ENCODE results near the gene TWSG1.
A peak's percentile ranks its signal among the peaks of the same experiment; 100 is the strongest.

TWSG1 gene

DNA sequence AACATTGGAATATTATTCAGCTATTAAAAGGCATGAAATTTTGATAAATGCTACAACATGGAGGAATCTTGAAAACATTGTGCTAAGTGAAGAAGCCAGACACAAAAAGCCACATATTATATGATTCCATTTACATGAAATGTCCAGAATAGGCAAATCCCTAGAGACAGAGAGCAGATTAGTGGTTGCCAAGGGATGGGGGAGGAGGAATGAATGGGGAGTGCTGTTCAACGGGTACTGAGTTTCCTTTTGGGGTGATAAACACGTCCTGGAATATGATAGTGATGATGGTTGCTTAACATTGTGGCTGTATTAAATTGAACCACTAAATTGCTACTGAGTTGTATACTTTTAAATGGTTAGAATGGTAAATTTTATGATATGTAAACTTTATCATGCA lies 8.9 kb upstream of the TWSG1 start:
- Histone ChIP-seq H3K9me3 (ENCODE audit: severe bottlenecking) (no peaks in the 10 kb centered on the region), H3K27me3 (ENCODE audit: insufficient read depth, poor library complexity, severe bottlenecking) (no peaks in the 10 kb centered on the region), H3K4me3 (ENCODE audit: severe bottlenecking) (no peak overlapping the region), H3K36me3 (ENCODE audit: low read depth) (no peaks in the 10 kb centered on the region), H3K27ac (ENCODE audit: poor library complexity, severe bottlenecking) (no peak overlapping the region), H3K4me1 (ENCODE audit: insufficient read depth, poor library complexity, severe bottlenecking) (peaks cover 19% of the 10 kb centered on the region)
- DNase-seq (ENCODE audit: low spot score) (no peak), ATAC-seq (ENCODE audit: low read depth) (no peak)
- TF ChIP-seq, protein P1, sequence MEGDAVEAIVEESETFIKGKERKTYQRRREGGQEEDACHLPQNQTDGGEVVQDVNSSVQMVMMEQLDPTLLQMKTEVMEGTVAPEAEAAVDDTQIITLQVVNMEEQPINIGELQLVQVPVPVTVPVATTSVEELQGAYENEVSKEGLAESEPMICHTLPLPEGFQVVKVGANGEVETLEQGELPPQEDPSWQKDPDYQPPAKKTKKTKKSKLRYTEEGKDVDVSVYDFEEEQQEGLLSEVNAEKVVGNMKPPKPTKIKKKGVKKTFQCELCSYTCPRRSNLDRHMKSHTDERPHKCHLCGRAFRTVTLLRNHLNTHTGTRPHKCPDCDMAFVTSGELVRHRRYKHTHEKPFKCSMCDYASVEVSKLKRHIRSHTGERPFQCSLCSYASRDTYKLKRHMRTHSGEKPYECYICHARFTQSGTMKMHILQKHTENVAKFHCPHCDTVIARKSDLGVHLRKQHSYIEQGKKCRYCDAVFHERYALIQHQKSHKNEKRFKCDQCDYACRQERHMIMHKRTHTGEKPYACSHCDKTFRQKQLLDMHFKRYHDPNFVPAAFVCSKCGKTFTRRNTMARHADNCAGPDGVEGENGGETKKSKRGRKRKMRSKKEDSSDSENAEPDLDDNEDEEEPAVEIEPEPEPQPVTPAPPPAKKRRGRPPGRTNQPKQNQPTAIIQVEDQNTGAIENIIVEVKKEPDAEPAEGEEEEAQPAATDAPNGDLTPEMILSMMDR (IDR thresholded peaks at IDR 0.05; ENCODE audit: poor library complexity, severe bottlenecking): no peak

DNA sequence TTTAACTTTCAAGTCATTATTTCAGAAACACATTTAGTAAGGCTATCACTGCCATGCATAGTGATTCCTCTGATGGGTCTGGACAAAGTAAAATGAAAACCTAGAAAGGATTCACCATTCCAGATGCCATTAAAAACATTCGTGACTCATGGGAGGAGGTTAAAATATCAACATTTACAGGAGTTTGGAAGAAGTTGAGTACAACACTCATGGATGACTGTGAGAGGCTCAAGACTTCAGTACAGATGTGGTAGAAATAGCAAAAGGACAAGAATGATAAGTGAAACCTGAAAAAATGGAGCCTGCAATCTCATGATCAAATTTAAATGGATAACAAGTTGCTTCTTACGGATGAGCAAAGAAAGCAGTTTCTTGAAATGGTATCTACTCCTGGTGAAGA lies 5.8 kb upstream of the TWSG1 start:
- TF ChIP-seq, protein P1 (IDR thresholded peaks at IDR 0.05; ENCODE audit: poor library complexity, severe bottlenecking): no peak
- DNase-seq (ENCODE audit: low spot score): no peak
- H3K9me3 ChIP-seq (ENCODE audit: severe bottlenecking): no peaks in the 10 kb centered on the region
- no peak overlapping the region for H3K4me3 ChIP-seq (ENCODE audit: severe bottlenecking)
- no peak for ATAC-seq (ENCODE audit: low read depth)
- H3K27me3 ChIP-seq (ENCODE audit: insufficient read depth, poor library complexity, severe bottlenecking): no peaks in the 10 kb centered on the region
- H3K27ac ChIP-seq (ENCODE audit: poor library complexity, severe bottlenecking): peak overlapping the region; percentile 25
- H3K4me1 ChIP-seq (ENCODE audit: insufficient read depth, poor library complexity, severe bottlenecking): peaks cover 19% of the 10 kb centered on the region
- no peaks in the 10 kb centered on the region for H3K36me3 ChIP-seq (ENCODE audit: low read depth)

DNA sequence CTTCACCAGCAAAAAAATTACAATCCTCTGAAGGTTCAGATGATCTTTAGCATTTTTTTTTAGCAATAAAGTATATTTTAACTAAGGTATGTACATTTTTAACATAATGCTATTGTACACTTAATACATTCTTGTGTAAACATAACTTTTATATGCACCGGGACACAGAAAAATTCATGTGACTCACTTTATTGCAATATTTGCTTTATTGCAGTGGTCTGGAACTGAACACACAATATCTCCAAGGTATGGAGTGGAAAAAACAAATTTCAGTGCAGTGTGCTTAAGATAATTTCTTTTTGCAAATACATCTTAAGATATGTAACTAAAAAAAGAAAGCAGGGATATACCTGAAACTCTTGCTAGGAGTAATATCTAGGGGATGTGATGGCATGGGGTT lies 5.1 kb upstream of the TWSG1 start:
- H3K4me3 ChIP-seq (ENCODE audit: severe bottlenecking): no peak overlapping the region
- DNase-seq (ENCODE audit: low spot score) (no peak), ATAC-seq (ENCODE audit: low read depth) (peak; percentile 54)
- H3K36me3 ChIP-seq (ENCODE audit: low read depth): no peaks in the 10 kb centered on the region
- H3K9me3 ChIP-seq (ENCODE audit: severe bottlenecking): no peaks in the 10 kb centered on the region
- TF ChIP-seq, protein P1 (IDR thresholded peaks at IDR 0.05; ENCODE audit: poor library complexity, severe bottlenecking): no peak
- peak overlapping the region; percentile 25 for H3K27ac ChIP-seq (ENCODE audit: poor library complexity, severe bottlenecking)
- H3K27me3 ChIP-seq (ENCODE audit: insufficient read depth, poor library complexity, severe bottlenecking): no peaks in the 10 kb centered on the region
- peaks cover 13% of the 10 kb centered on the region for H3K4me1 ChIP-seq (ENCODE audit: insufficient read depth, poor library complexity, severe bottlenecking)

DNA sequence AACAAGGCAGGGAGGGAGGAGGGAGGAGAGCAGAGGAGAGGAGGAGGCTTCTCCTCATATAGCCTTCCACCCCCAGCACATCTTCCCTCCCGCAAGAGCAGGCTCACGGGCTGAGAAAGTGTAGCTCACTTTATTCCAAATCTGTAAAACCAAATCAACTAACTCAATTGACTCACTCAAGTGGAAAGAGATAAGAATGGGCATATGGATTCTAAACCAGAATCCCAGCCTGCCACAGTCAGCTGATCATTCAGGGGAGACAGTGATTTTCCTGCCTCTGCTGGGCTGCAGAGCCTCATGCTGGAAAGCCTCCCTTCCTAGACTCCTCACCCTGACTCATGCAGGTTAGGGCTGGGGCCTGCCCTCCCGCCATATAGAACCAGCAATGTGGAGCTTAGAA lies 4.2 kb upstream of the TWSG1 start:
- H3K36me3 ChIP-seq (ENCODE audit: low read depth): no peaks in the 10 kb centered on the region
- no peaks in the 10 kb centered on the region for H3K9me3 ChIP-seq (ENCODE audit: severe bottlenecking)
- no peak overlapping the region for H3K27ac ChIP-seq (ENCODE audit: poor library complexity, severe bottlenecking)
- ATAC-seq (ENCODE audit: low read depth) (no peak), DNase-seq (ENCODE audit: low spot score) (no peak)
- H3K27me3 ChIP-seq (ENCODE audit: insufficient read depth, poor library complexity, severe bottlenecking): no peaks in the 10 kb centered on the region
- TF ChIP-seq, protein P1 (IDR thresholded peaks at IDR 0.05; ENCODE audit: poor library complexity, severe bottlenecking): no peak
- no peak overlapping the region for H3K4me3 ChIP-seq (ENCODE audit: severe bottlenecking)
- H3K4me1 ChIP-seq (ENCODE audit: insufficient read depth, poor library complexity, severe bottlenecking): peaks cover 12% of the 10 kb centered on the region

DNA sequence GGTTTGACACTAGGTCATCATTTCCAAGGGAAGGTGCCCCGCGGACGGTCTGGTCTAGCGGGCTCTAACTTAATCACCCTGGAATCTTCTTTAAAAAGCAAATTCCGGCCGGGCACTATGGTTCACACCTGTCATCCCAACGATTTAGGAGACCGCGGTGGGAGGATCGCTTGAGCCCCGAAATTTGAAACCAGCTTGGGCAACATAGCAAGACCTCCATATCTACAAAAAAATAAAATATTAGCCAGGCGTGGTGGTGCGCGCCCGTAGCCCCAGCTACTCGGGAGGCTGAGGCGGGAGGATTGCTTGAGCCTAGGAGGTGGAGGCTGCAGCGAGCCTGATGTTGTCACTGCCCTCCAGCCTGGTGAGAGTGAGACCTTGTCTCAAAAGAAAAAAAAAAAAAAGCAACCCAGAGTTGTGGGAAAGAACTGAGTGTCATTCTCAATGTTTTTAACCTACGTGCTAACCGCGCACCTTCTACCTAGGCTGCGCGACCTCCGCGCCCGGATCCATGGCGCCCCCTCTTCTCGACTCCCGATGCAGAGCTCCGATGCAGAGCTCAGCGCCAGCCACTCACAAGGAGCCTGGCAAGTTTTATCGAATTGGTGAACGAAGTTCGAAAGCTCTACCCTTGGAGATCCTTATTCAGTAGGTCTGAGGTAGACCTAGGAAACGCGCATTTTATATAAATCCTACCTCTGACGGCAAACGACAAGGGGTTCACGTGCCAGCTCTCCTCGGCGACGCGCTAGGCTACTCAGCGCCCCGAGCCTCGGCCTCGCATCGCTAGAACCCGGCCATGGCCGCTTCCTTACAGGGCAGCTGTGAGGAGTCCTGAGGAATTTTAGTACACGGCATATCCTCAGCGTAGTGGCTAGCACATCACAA lies 888 bp upstream of the TWSG1 start:
- no peaks in the 10 kb centered on the region for H3K9me3 ChIP-seq (ENCODE audit: severe bottlenecking)
- TF ChIP-seq, protein P1 (IDR thresholded peaks at IDR 0.05; ENCODE audit: poor library complexity, severe bottlenecking): no peak
- no peaks in the 10 kb centered on the region for H3K27me3 ChIP-seq (ENCODE audit: insufficient read depth, poor library complexity, severe bottlenecking)
- H3K4me3 ChIP-seq (ENCODE audit: severe bottlenecking): peak overlapping the region; percentile 65
- peaks cover 11% of the 10 kb centered on the region; the same call in 1 of the 2 replicates for H3K36me3 ChIP-seq (ENCODE audit: low read depth)
- DNase-seq (ENCODE audit: low spot score) (no peak), ATAC-seq (ENCODE audit: low read depth) (peak; percentile 45)
- H3K4me1 ChIP-seq (ENCODE audit: insufficient read depth, poor library complexity, severe bottlenecking): peaks cover 12% of the 10 kb centered on the region
- no peak overlapping the region for H3K27ac ChIP-seq (ENCODE audit: poor library complexity, severe bottlenecking)

Measured in RWPE2 (cell line).